Measurements from ENCODE around the gene LRRC15. TPM values are rescaled to one million over a fixed set of nuclear protein-coding genes. Genes with fewer than 3 reads are reported as not detected.

Gene LRRC15
- total RNA-seq, 4 donors from 2014 or later: 0.79 to 6.7 (median 1.4) TPM

DNA sequence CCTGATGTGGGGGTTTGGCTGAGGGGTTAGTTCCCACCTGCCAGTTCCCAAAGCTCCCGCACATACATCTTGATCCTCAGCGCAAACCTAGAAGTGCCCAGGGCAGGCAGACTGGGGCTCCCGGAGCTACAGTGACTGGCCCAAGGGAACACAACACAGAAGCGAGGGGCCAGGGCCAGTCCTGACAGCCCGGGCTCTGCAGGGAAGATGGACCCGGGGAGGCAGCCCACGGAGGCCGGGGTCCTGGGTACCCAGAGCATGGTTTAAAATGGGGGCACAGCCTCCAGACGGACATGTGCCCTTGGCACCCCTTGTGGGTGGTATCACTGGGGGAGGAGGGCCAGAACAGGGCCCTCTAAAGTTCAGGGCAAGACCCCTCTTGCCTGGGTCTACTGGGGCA is 23.5 kb downstream of the LRRC15 start:
- H3K27ac ChIP-seq: no peak overlapping the region
- 81 to 93% methylated on average over 5 to 9 of the region's 9 CpGs for WGBS, 2 donors
- H3K27me3 ChIP-seq: no peaks in the 10 kb centered on the region
- no peaks in the 10 kb centered on the region for H3K9me3 ChIP-seq
- H3K4me3 ChIP-seq (replicated peaks in 1 of 3): no peak overlapping the region
- TF ChIP-seq, protein P1, sequence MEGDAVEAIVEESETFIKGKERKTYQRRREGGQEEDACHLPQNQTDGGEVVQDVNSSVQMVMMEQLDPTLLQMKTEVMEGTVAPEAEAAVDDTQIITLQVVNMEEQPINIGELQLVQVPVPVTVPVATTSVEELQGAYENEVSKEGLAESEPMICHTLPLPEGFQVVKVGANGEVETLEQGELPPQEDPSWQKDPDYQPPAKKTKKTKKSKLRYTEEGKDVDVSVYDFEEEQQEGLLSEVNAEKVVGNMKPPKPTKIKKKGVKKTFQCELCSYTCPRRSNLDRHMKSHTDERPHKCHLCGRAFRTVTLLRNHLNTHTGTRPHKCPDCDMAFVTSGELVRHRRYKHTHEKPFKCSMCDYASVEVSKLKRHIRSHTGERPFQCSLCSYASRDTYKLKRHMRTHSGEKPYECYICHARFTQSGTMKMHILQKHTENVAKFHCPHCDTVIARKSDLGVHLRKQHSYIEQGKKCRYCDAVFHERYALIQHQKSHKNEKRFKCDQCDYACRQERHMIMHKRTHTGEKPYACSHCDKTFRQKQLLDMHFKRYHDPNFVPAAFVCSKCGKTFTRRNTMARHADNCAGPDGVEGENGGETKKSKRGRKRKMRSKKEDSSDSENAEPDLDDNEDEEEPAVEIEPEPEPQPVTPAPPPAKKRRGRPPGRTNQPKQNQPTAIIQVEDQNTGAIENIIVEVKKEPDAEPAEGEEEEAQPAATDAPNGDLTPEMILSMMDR (IDR thresholded peaks at IDR 0.05): no peak
- no peak for TF ChIP-seq POLR2A (IDR thresholded peaks at IDR 0.05)
- peaks cover 0 to 4% of the 10 kb centered on the region in 2 donors for H3K4me1 ChIP-seq
- H3K36me3 ChIP-seq: no peaks in the 10 kb centered on the region
- DNase-seq: no peak
- intact Hi-C loops (cut with DNase I): no loop called here

DNA sequence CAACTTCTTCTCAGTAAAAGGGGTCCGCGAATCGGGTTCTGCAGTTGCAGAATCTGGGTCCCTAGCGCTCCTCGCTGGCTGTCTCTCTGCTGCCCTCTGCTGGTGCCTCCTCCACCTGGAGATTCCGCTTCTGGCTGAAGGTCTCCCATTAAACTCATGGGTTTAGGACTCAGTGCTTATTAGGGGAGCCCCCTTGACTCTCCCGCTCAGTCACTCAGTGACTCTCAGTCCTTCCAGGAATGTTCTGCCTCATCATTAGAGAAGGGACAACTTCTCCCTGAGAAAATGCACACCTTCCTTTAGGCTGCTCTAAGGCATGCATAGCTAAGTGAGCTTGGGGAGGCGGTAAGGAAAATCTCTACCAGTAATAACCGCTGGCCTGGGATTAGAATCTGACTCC is 25.5 kb downstream of the LRRC15 start:
- H3K9me3 ChIP-seq: no peaks in the 10 kb centered on the region
- H3K27ac ChIP-seq: no peak overlapping the region
- H3K4me1 ChIP-seq: peaks cover 0 to 4% of the 10 kb centered on the region in 2 donors
- TF ChIP-seq, protein P1 (IDR thresholded peaks at IDR 0.05): peak; percentile 66 to 95 (median 84)
- TF ChIP-seq POLR2A (IDR thresholded peaks at IDR 0.05): no peak
- peak; percentile 75 to 83 for DNase-seq
- intact Hi-C loops (cut with DNase I): loop anchor here (5.0 kb wide), 1 partner anchor 53 kb away; the partner anchor contains the start of gene GP5
- no peak overlapping the region for H3K4me3 ChIP-seq (replicated peaks in 1 of 3)
- H3K36me3 ChIP-seq: no peaks in the 10 kb centered on the region
- 33 to 36% methylated on average over 8 to 9 of the region's 9 CpGs for WGBS, 2 donors
- H3K27me3 ChIP-seq: no peaks in the 10 kb centered on the region

DNA sequence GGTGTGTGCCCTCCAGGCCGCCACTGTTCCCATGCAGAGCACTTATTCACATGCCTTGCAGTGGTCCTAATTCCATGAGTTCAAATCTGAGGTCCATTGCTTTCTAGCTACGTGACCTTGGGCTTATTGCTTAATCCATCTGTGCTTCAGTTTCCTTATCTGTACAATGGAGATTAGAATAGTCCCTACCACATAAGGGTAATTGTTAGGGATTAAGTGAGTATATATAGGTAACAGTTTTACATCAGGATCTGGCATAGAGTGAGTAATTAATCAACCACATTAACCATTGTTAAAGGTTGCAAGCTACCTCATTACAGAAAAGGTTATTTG is 26.0 kb downstream of the LRRC15 start:
- Histone ChIP-seq H3K36me3 (no peaks in the 10 kb centered on the region), H3K4me3 (replicated peaks in 1 of 3) (no peak overlapping the region), H3K27me3 (no peaks in the 10 kb centered on the region), H3K9me3 (no peaks in the 10 kb centered on the region), H3K27ac (no peak overlapping the region), H3K4me1 (peaks cover 0 to 4% of the 10 kb centered on the region in 2 donors)
- no peak for TF ChIP-seq POLR2A (IDR thresholded peaks at IDR 0.05)
- TF ChIP-seq, protein P1 (IDR thresholded peaks at IDR 0.05): no peak
- intact Hi-C loops (cut with DNase I): loop anchor here (5.0 kb wide), 1 partner anchor 54 kb away; the partner anchor contains the start of gene GP5
- DNase-seq: no peak
- WGBS, 2 donors: 96 to 97% methylated on average over 2 of the region's 2 CpGs

DNA sequence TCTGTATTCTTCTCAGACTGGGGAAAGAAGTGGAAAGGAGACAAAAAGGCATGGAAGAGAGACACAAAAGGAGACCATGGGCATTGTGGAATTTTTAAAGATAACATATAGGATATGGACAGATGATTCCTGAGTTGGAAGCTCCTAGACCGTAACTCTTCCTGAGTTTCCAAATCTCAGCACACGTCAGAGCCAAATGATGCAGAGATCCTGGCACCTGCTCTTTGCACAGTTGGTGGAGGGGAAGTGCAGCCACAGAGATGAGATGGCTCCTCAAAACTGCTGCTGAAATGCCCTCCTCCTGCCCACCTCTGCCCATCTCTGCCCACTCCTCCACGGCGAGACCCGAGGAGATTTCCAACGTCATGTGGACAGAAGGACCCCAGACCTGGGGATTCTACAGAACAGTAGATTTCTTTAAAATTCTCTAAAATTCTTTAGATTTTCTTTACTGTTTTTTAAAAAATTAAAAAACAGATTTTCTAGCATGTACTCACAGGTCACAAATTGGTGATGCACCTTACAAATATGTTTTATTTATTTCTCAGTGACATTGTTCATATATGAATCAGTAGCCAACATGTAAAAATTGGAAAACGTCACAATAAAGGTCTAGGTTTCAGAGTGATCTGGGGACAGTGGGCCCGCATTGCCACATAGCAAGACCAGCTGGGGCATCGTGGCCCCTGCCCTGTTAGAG is 26.5 kb downstream of the LRRC15 start:
- H3K27me3 ChIP-seq: no peaks in the 10 kb centered on the region
- DNase-seq: no peak
- no peak for TF ChIP-seq POLR2A (IDR thresholded peaks at IDR 0.05)
- TF ChIP-seq, protein P1 (IDR thresholded peaks at IDR 0.05): no peak
- H3K4me3 ChIP-seq (replicated peaks in 1 of 3): no peak overlapping the region
- H3K4me1 ChIP-seq: peaks cover 0 to 4% of the 10 kb centered on the region in 2 donors
- no peak overlapping the region for H3K27ac ChIP-seq
- 84 to 86% methylated on average over 9 of the region's 9 CpGs for WGBS, 2 donors
- intact Hi-C loops (cut with DNase I): loop anchor here (5.0 kb wide), 1 partner anchor 54 kb away; the partner anchor contains the start of gene GP5
- no peaks in the 10 kb centered on the region for H3K36me3 ChIP-seq
- no peaks in the 10 kb centered on the region for H3K9me3 ChIP-seq

DNA sequence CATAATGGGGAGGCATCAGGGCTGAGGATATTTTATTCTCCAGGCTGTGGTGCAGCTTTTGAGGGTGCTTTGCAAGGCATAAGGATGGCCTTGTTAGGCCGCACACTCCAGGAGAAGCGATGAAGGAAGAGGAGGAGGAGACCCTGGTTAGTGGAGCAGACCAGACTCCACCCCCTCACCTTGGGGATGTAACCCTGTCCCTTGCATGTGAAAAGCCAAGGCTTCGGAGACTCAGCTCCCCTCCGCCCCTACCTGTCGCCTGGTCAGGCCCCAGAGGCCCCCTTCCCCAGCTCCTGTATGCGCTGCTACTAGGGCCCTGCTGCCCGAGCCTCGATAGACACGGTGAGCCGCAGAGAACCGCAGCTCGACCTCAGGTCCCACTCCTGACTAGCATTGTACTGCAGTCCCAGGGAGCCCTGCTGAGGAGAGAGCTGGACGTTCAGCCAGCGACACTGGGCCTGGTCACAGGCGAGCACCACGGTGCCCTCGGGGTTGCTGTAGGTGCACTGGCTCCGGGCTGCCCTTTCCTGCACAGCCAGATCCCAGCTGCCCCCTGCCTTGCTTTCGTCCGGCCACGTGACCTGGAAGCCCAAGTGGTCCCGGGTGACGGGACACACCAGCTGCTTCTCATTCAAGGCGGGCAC is 28.7 kb downstream of the LRRC15 start:
- WGBS, 2 donors: 88 to 92% methylated on average over 3 to 24 of the region's 24 CpGs
- no peak for TF ChIP-seq POLR2A (IDR thresholded peaks at IDR 0.05)
- TF ChIP-seq, protein P1 (IDR thresholded peaks at IDR 0.05): no peak

More for the DNA sequence above, 28.7 kb downstream of the LRRC15 start:
- peaks cover 0 to 4% of the 10 kb centered on the region in 2 donors for H3K4me1 ChIP-seq
- no peak for DNase-seq
- no peak overlapping the region for H3K4me3 ChIP-seq (replicated peaks in 1 of 3)
- H3K9me3 ChIP-seq: no peaks in the 10 kb centered on the region
- H3K27me3 ChIP-seq: no peaks in the 10 kb centered on the region
- H3K36me3 ChIP-seq: no peaks in the 10 kb centered on the region
- intact Hi-C loops (cut with DNase I): loop anchor here (5.0 kb wide), 1 partner anchor 56 kb away; the partner anchor contains the start of gene GP5
- no peak overlapping the region for H3K27ac ChIP-seq

All from thyroid gland (tissue), 4 donors.